B cell (primary cell): ENCODE measurements around the gene B4GALNT4. TPM values are rescaled to one million over a fixed set of nuclear protein-coding genes. Genes with fewer than 3 reads are reported as not detected.

Experiments used
- ATAC-seq: fragments of 200-7000 bp; cut with Tn5 transposase; one replicate; pipeline ENCODE4 v1.10.0; 2021; ENCODE audit warnings: low read depth, mild to moderate bottlenecking, moderate number of reproducible peaks, moderate library complexity
- CTCF ChIA-PET: fragments of 350-600 bp; sonication (Branson Sonifier 250); formaldehyde crosslinking; loops from one replicate; lab custom pipeline; 2021; ENCODE audit warnings: antibody characterized with exemption, inconsistent platforms; lab: Charles Lee
- POLR2A ChIA-PET: fragments of 350-600 bp; sonication (Branson Sonifier 250); formaldehyde crosslinking; loops from one replicate; lab custom pipeline; 2021; ENCODE audit warnings: antibody characterized with exemption; lab: Charles Lee
- DNase-seq: peaks from one replicate; pipeline ENCODE4 v3.0.0; 2013
- H2AFZ ChIP-seq: 2 replicates; pipeline ENCODE4 v1.6.1; 2012; ENCODE audit warnings: mild to moderate bottlenecking, low read depth, low read length; ENCODE audit not compliant: insufficient read depth, poor library complexity, severe bottlenecking
- H3K27ac ChIP-seq, 2 donors: 1 replicate in 1 of 2; 2 replicates in 1 of 2; pipeline ENCODE4 v1.5.1; 2012 to 2013; ENCODE audit warnings: low read length in 2 of 2, mild to moderate bottlenecking in 2 of 2, moderate library complexity in 1 of 2
- H3K27me3 ChIP-seq, 4 experiments: fragments of 200-600 bp in 1 of 4; sonication (generic) in 1 of 4; replicated peaks in 1 of 4; 1 replicate in 2 of 4; 2 replicates in 2 of 4; pipeline versions ENCODE4 v1.6.1 to v1.7.0; 2013 to 2016; ENCODE audit warnings: low read length in 3 of 4, mild to moderate bottlenecking in 2 of 4, mixed read lengths in 1 of 4, moderate library complexity in 1 of 4; ENCODE audit not compliant: insufficient read depth in 4 of 4, control insufficient read depth in 3 of 4; ENCODE audit errors: control extremely low read depth in 1 of 4
- H3K36me3 ChIP-seq, 2 experiments: replicated peaks in 1 of 2; 1 replicate in 1 of 2; 2 replicates in 1 of 2; pipeline versions ENCODE4 v1.6.1 to v1.7.1; 2013; ENCODE audit warnings: low read length in 1 of 2; ENCODE audit not compliant: insufficient read depth in 2 of 2, control insufficient read depth in 1 of 2; ENCODE audit errors: control extremely low read depth in 1 of 2, extremely low read depth in 1 of 2
- H3K4me1 ChIP-seq, 2 donors: fragments of 200-600 bp in 1 of 2; sonication (generic) in 1 of 2; 1 replicate in 1 of 2; 2 replicates in 1 of 2; pipeline versions ENCODE4 v1.5.1 to v1.6.1; 2013 to 2017; ENCODE audit warnings: low read length in 2 of 2; ENCODE audit not compliant: control insufficient read depth in 2 of 2, insufficient read depth in 2 of 2
- H3K4me2 ChIP-seq: replicated peaks from 2 replicates; pipeline ENCODE3; 2012; ENCODE audit warnings: mild to moderate bottlenecking, low read depth, low read length; ENCODE audit not compliant: poor library complexity, severe bottlenecking
- H3K4me3 ChIP-seq, 5 experiments: fragments of 200-600 bp in 1 of 5; sonication (generic) in 1 of 5; 1 replicate in 3 of 5; 2 replicates in 2 of 5; pipeline versions ENCODE4 v1.5.1 to v1.7.0; 2011 to 2016; ENCODE audit warnings: low read length in 4 of 5, mild to moderate bottlenecking in 4 of 5, low read depth in 2 of 5, control low read depth in 1 of 5, moderate library complexity in 1 of 5; ENCODE audit not compliant: insufficient read depth in 1 of 5; ENCODE audit errors: control extremely low read depth in 1 of 5, extremely low read depth in 1 of 5
- H3K79me2 ChIP-seq: fragments of 200-600 bp; sonication (generic); one replicate; pipeline ENCODE4 v1.6.0; 2016; ENCODE audit warnings: low read length; ENCODE audit not compliant: control insufficient read depth, insufficient read depth
- H3K9ac ChIP-seq: fragments of 200-600 bp; sonication (generic); 2 replicates; pipeline ENCODE4 v1.6.1; 2017; ENCODE audit warnings: mild to moderate bottlenecking, low read length, moderate library complexity
- H3K9me3 ChIP-seq, 3 donors: one replicate each; pipeline versions ENCODE4 v1.6.1 to v1.7.1; 2013; ENCODE audit warnings: low read length in 2 of 3; ENCODE audit not compliant: control insufficient read depth in 2 of 3, insufficient read depth in 1 of 3; ENCODE audit errors: control extremely low read depth in 1 of 3
- H4K20me1 ChIP-seq: 2 replicates; pipeline ENCODE4 v1.6.0; 2012; ENCODE audit warnings: mild to moderate bottlenecking, low read length; ENCODE audit not compliant: insufficient read depth, control insufficient read depth, poor library complexity, severe bottlenecking
- H3K27ac Mint-ChIP-seq: one replicate; pipeline ENCODE4 v1.8.0; 2021; ENCODE audit warnings: mixed read lengths
- H3K27me3 Mint-ChIP-seq: one replicate; pipeline ENCODE4 v1.8.0; 2021; ENCODE audit warnings: mixed read lengths
- H3K4me1 Mint-ChIP-seq: one replicate; pipeline ENCODE4 v1.8.0; 2021; ENCODE audit warnings: mixed read lengths
- H3K4me3 Mint-ChIP-seq: one replicate; pipeline ENCODE4 v1.8.0; 2021; ENCODE audit warnings: mixed read lengths
- H3K9me3 Mint-ChIP-seq: one replicate; pipeline ENCODE4 v1.8.0; 2022; ENCODE audit warnings: mixed read lengths; ENCODE audit not compliant: insufficient read depth
- EZH2 ChIP-seq: IDR thresholded peaks from 2 replicates; pipeline ENCODE4 v1.6.1; 2012; ENCODE audit warnings: borderline replicate concordance, low read depth, mild to moderate bottlenecking, moderate library complexity, low read length; ENCODE audit not compliant: insufficient read depth, poor library complexity, severe bottlenecking
- WGBS: methylation state at CpG from one replicate; pipeline ENCODE4 v1.1.5; 2013; ENCODE audit warnings: missing lambda C conversion rate; ENCODE audit not compliant: insufficient coverage; 5-methylcytosine and 5-hydroxymethylcytosine counted together
- intact Hi-C: fragments of 100-400 bp; cut with micrococcal nuclease; formaldehyde crosslinking; loops from one replicate; pipeline ENCODE4 v1.10.0; 2022
- polyA plus RNA-seq: library from polyadenylated mRNA; depleted of rRNA; stranded (reverse); fragments of >200 nt; gene quantifications from 2 replicates; pipeline ENCODE4 v1.2.3, GENCODE V29; 2012
- total RNA-seq, 2 donors: library from RNA; stranded (reverse); fragments of 120-200 nt in 1 of 2; gene quantifications; 1 replicate in 1 of 2; 2 replicates in 1 of 2; pipeline versions ENCODE4 v1.2.3 to v1.2.4, GENCODE V29; 2013 to 2022
- TF ChIP-seq, protein P1 (sequence below): fragments of 200-600 bp; IDR thresholded peaks from one replicate; pipeline ENCODE4 v1.8.0; 2022; ENCODE audit warnings: antibody characterized with exemption, mild to moderate bottlenecking

Gene B4GALNT4
- total and polyA plus RNA-seq, 2 donors (not counting 1 experiment from before 2014, with no cell fraction given) = not detected

DNA sequence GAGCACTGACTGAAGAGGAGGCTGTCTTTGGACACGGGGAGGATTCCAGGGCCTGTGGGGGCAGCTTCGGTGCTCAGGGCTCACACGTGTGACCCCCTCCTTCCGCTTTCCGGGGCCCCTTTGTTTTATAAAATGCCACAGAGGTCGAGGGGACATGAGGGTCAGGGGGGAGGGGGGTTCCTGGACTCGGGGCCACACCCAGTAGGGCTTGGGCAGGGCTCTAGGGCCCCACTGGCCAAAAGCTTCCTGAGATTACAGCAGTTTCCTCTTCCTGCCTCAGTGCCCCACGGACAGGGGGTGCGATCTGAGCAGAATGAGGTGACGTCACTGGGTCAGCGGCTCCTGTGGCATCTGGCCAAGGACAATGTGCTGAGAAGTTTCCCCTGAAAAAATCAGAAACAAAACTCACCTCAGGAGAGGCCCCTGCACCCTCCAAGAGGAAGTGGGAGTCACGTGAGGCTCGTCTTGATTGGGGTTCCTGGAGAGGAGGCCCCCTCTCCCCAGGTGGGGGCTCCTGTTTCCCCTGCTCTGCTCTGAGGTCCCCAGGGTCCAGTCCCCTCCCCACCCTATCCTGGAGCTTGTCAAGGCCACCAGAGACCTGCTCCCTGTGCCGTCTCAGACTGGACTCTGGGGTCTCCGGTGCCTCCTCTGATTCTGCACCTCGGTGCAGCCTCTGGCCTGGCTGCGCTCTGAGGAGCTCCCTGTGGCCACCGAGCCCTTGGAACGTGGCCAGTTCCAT is 42.3 kb upstream of the B4GALNT4 start:
- Histone ChIP-seq H3K27me3 (no peaks in the 10 kb centered on the region), H3K9me3 (peaks cover 0 to 10% (median 0%) of the 10 kb centered on the region in 3 donors), H3K4me3 (peak overlapping the region in 4 of 5 experiments; percentile 21 to 34 (median 26)), H3K79me2 (no peaks in the 10 kb centered on the region), H3K4me2 (peak overlapping the region; percentile 81), H3K36me3 (no peaks in the 10 kb centered on the region), H4K20me1 (no peaks in the 10 kb centered on the region), H2AFZ (peak overlapping the region; percentile 82), H3K4me1 (peaks cover 34 to 55% of the 10 kb centered on the region in 2 donors), H3K9ac (peak overlapping the region; percentile 57), H3K27ac (peak overlapping the region; percentile 95 to 96)
- H3K27ac Mint-ChIP-seq = peak overlapping the region; percentile 95
- TF ChIP-seq EZH2 = no peak
- TF ChIP-seq, protein P1, sequence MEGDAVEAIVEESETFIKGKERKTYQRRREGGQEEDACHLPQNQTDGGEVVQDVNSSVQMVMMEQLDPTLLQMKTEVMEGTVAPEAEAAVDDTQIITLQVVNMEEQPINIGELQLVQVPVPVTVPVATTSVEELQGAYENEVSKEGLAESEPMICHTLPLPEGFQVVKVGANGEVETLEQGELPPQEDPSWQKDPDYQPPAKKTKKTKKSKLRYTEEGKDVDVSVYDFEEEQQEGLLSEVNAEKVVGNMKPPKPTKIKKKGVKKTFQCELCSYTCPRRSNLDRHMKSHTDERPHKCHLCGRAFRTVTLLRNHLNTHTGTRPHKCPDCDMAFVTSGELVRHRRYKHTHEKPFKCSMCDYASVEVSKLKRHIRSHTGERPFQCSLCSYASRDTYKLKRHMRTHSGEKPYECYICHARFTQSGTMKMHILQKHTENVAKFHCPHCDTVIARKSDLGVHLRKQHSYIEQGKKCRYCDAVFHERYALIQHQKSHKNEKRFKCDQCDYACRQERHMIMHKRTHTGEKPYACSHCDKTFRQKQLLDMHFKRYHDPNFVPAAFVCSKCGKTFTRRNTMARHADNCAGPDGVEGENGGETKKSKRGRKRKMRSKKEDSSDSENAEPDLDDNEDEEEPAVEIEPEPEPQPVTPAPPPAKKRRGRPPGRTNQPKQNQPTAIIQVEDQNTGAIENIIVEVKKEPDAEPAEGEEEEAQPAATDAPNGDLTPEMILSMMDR = no peak
- H3K27me3 Mint-ChIP-seq = no peaks in the 10 kb centered on the region
- peaks cover 54% of the 10 kb centered on the region for H3K4me1 Mint-ChIP-seq
- peak; percentile 87 for DNase-seq
- WGBS = 15% methylated on average over 14 of the region's 19 CpGs
- ChIA-PET CTCF (interaction anchor here (1.0 to 4.4 kb wide), 5 partner anchors 12 to 89 kb away, joined by 3 to 23 read pairs (median 5); no protein-coding TSS in a partner anchor), POLR2A (interaction anchor here (0.8 to 1.5 kb wide), 5 partner anchors 22 to 120 kb away, joined by 3 to 8 read pairs (median 3); partner anchors contain the start of gene BET1L)
- no peaks in the 10 kb centered on the region for H3K9me3 Mint-ChIP-seq
- intact Hi-C loops = no loop called here
- H3K4me3 Mint-ChIP-seq = peak overlapping the region; percentile 66
- peak; percentile 74 for ATAC-seq

DNA sequence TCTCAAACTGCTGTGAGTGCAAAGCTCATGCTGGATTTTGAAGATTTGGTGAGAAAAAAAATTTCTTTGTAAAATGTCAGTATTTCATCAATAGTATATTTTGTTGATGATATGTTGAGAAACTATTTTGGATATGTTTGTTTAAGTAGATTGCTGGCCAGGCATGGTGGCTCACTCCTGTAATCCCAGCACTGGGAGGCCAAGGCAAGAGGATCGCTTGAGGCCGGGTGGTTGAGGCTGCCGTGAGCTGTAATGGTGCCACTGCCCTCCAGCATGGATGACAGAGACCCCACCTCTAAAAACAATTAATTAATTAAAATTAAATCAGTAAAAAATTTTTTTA is 41.7 kb upstream of the B4GALNT4 start:
- CTCF ChIA-PET = interaction anchor here (1.0 to 4.4 kb wide), 6 partner anchors 12 to 90 kb away, joined by 3 to 23 read pairs (median 4); no protein-coding TSS in a partner anchor
- peaks cover 34 to 55% of the 10 kb centered on the region in 2 donors for H3K4me1 ChIP-seq
- POLR2A ChIA-PET = interaction anchor here (0.8 to 1.5 kb wide), 5 partner anchors 21 to 120 kb away, joined by 3 to 8 read pairs (median 3); partner anchors contain the start of gene BET1L
- Mint-ChIP-seq H3K27me3 (no peaks in the 10 kb centered on the region), H3K4me3 (peak overlapping the region; percentile 66), H3K4me1 (peaks cover 54% of the 10 kb centered on the region), H3K27ac (peak overlapping the region; percentile 95), H3K9me3 (no peaks in the 10 kb centered on the region)
- TF ChIP-seq, protein P1 = no peak
- peak overlapping the region; percentile 82 for H2AFZ ChIP-seq
- H3K9me3 ChIP-seq = peaks cover 0 to 10% (median 0%) of the 10 kb centered on the region in 3 donors
- no peaks in the 10 kb centered on the region for H3K27me3 ChIP-seq
- DNase-seq = no peak
- no peak for ATAC-seq
- H3K4me3 ChIP-seq = peak overlapping the region in 3 of 5 experiments; percentile 21 to 34 (median 26)
- WGBS = no CpG with 5 or more reads among the region's 3 CpGs
- no peaks in the 10 kb centered on the region for H3K36me3 ChIP-seq
- peak overlapping the region; percentile 95 to 96 for H3K27ac ChIP-seq
- H3K4me2 ChIP-seq = peak overlapping the region; percentile 81
- H3K79me2 ChIP-seq = no peaks in the 10 kb centered on the region
- intact Hi-C loops = no loop called here
- no peaks in the 10 kb centered on the region for H4K20me1 ChIP-seq
- H3K9ac ChIP-seq = peak overlapping the region; percentile 57
